ENCODE data around the gene CHKA. TPM values are rescaled to one million over a fixed set of nuclear protein-coding genes. Genes with fewer than 3 reads are reported as not detected.
A peak's percentile ranks its signal among the peaks of the same experiment; 100 is the strongest.

The CHKA gene
- total RNA-seq, 2 experiments from 2014 or later: 5.3 to 12.9 TPM

DNA sequence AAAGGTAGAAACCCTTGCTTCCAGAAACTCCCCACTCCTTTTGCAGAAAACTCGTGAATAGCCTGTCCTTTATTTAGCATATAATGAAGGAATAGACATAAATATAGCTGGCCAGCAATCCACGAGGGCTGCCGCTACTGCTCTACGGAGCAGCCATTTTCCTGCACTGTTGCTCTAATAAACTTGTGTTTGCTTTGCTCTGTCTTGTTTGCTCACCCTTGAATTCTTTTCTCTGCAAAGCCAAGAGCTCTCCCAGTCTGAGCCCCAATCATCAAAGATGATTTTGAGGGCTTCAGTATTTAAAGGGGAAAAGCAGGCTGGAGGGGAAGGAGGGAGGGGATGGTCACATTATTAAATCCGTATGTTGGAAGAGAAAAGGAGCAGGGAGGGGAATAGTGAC, 16.6 kb upstream of the CHKA start:
- peaks cover 6% of the 10 kb centered on the region for H3K36me3 Mint-ChIP-seq
- peaks cover 14% of the 10 kb centered on the region for H3K4me1 Mint-ChIP-seq
- H3K4me3 Mint-ChIP-seq: no peak overlapping the region
- CTCF ChIA-PET: no interaction called here
- peaks cover 8% of the 10 kb centered on the region for H3K9me3 Mint-ChIP-seq (ENCODE audit: low read depth)
- no peak overlapping the region for H3K27ac Mint-ChIP-seq
- no peaks in the 10 kb centered on the region for H3K27me3 Mint-ChIP-seq
- ATAC-seq (no peak), DNase-seq (no peak)

DNA sequence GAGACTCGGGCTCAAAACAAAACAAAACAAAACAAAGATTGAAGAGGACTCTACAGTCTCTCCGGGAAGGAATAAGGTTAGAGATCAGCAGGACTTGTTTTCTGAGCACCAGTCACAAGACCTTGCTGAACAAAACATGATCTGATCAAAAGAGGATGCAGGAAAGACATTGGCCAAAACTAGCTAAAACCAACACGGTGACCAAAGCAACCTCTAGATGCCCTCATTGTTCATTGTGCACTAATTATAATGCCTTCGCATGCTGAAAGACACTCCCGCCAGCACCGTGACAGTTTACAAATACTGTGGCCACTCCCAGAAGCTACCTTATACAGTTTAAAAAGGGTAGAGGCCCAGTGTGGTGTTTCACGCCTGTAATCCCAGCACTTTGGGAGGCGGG, 15.7 kb upstream of the CHKA start:
- CTCF ChIA-PET: no interaction called here
- Mint-ChIP-seq H3K4me3 (no peak overlapping the region), H3K4me1 (peaks cover 6% of the 10 kb centered on the region), H3K27ac (no peak overlapping the region), H3K9me3 (ENCODE audit: low read depth) (peaks cover 15% of the 10 kb centered on the region), H3K27me3 (no peaks in the 10 kb centered on the region), H3K36me3 (peaks cover 13% of the 10 kb centered on the region)
- ATAC-seq (no peak), DNase-seq (no peak)

DNA sequence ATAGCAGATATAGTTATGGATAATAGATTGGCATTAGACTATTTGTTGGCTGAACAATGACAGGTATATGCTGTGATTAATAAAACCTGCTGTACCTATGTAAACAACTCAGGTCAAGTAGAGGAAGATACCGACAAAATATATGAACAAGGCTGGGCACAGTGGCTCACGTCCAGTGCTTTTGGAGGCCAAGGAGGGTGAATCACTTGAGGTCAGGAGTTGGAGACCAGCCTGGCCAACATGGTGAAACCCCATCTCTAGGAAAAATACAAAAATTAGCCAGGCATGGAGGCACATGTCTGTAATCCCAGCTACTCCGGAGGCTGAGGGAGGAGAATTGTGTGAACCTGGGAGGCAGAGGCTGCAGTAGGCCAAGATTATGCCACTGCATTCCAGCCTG, 14.0 kb upstream of the CHKA start:
- Mint-ChIP-seq H3K4me3 (no peak overlapping the region), H3K36me3 (peaks cover 14% of the 10 kb centered on the region)
- CTCF ChIA-PET: no interaction called here

DNA sequence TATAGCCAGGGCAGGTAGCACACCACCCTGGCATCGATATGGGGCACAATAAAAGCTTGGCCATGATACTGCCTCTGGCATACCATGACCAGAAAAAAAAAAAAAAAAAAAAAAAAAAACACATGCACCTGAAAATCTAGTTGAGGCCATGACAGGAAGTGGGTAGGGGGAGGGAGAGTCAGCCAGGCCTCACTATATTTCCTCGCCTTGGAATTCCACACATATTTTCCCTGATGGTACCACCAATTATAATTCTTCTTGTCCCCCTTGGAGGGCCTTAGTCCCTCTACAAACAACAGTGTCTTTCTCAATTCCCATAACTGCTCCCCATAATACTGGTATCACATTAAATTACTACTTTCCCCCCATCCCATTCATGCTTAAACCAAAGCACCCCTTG, 12.6 kb upstream of the CHKA start:
- CTCF ChIA-PET: no interaction called here
- no peak overlapping the region for H3K4me3 Mint-ChIP-seq
- ATAC-seq (no peak), DNase-seq (no peak)
- H3K27me3 Mint-ChIP-seq: peaks cover 14% of the 10 kb centered on the region
- no peak overlapping the region for H3K27ac Mint-ChIP-seq
- H3K9me3 Mint-ChIP-seq (ENCODE audit: low read depth): peaks cover 16% of the 10 kb centered on the region
- peaks cover 14% of the 10 kb centered on the region for H3K36me3 Mint-ChIP-seq
- H3K4me1 Mint-ChIP-seq: peaks cover 1% of the 10 kb centered on the region

More for the DNA sequence above, 14.0 kb upstream of the CHKA start:
- Mint-ChIP-seq H3K27ac (no peak overlapping the region), H3K27me3 (peaks cover under 1% of the 10 kb centered on the region), H3K9me3 (ENCODE audit: low read depth) (peaks cover 16% of the 10 kb centered on the region), H3K4me1 (peaks cover 1% of the 10 kb centered on the region)
- no peak for ATAC-seq
- no peak for DNase-seq

DNA sequence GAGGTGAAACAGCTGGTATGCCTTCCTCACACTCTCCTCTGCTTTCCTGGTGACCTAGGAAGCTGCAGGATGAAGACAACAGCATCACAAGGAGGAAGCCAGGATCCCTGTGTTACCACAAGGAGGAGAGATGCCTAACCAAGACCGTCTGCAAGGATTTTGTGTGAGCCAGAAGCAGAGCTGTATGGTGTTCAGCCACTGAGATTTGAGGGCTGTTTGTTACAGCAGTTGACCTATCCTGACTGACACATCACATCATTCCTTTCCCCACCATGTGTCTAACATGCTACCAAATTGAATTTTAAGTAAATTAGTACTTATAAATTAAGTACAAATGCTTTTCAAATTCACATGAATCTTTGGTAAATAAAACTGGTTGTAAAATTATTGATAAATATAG, 8.9 kb upstream of the CHKA start:
- Mint-ChIP-seq H3K4me1 (peaks cover 1% of the 10 kb centered on the region), H3K27me3 (peaks cover 22% of the 10 kb centered on the region), H3K36me3 (peaks cover 14% of the 10 kb centered on the region), H3K9me3 (ENCODE audit: low read depth) (peaks cover 16% of the 10 kb centered on the region), H3K4me3 (no peak overlapping the region), H3K27ac (no peak overlapping the region)
- ATAC-seq: no peak
- DNase-seq: no peak
- CTCF ChIA-PET: interaction anchor here (0.6 kb wide), 1 partner anchor 10 kb away, joined by 3 read pairs; no protein-coding TSS in a partner anchor

DNA sequence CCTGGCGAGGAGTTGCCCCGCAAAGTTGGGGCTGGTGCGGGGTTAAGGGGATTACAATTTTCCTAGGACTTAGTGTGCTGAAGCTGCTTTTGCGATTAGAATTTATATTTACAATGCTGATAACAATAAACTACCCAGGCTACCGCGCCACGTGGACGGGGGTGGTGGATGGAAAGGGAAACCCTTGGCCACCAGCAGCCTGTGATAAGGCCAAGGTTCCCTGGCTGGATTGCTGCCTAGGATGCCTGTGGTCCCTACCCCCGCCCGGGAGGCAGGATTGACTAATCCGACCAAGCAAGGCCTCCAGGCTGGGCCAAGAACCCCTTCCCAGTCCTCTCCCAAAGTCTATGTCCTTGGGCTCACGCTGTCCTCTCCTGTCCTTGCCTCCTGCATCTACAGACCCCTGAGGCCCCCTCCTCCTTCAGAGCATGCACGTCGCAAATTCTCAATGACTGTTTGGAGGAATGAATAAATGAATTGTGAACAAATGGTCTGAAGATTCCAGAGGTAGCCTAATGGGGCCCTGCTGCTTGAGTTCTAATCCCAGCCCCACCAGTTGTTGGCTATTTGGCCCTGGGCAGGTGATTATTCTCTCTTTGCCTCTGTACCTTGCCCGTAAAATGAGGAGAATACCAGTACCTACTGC, 7.6 kb upstream of the CHKA start:
- DNase-seq (no peak), ATAC-seq (no peak)
- Mint-ChIP-seq H3K4me3 (no peak overlapping the region), H3K27ac (no peak overlapping the region), H3K9me3 (ENCODE audit: low read depth) (peaks cover 11% of the 10 kb centered on the region), H3K4me1 (peaks cover under 1% of the 10 kb centered on the region), H3K27me3 (peaks cover 25% of the 10 kb centered on the region), H3K36me3 (peaks cover 10% of the 10 kb centered on the region)
- CTCF ChIA-PET: no interaction called here

DNA sequence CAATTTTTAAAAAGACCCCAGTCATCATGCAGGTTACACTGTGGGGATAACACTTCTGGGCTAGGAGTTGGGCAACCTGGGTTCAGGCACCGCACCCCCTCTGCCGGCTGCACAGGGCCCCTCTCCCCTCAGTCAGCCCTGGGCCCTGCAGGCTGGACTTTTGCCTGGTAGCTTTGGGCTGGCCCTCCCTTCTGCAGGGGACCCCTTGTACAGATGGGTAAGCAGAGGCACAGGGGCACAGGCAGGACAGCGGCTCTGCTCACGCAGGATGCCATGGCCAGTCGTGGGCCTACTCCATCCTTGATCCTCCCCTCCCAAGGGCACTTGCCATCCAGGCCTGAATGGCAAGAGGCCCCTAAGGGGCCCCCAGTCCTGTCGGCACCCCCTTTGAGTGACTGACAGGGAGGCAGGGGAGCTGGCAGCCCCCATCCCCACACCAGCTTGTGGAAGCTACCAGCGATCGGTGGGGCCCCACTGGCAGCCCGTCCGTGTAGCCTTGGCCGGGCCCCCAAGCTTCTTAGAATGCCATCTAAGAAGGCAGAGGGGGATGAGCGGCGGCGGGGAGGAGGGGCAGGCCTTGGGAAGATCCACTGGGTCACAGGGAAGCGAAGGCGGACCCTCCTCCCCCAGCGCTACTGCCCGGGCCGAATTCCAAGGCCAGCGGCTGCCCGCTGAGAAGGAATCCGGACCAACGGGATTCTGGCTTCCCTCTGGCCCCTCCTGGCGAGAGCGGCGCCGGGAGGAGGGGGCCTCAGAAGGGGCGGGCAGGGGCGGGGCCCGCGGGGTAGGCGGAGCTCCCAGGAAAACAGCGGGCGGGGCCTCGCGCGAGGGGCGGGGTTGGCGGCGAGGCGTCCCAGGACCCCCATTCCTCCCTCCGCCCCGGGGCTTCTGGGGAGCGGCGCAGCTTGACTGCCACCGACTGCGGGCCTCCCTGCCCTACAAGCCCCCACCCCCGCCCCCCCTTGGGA, 6.8 kb upstream of the CHKA start:
- H3K27me3 Mint-ChIP-seq: peaks cover 26% of the 10 kb centered on the region
- H3K27ac Mint-ChIP-seq: no peak overlapping the region
- no peaks in the 10 kb centered on the region for H3K4me1 Mint-ChIP-seq
- H3K36me3 Mint-ChIP-seq: peaks cover 8% of the 10 kb centered on the region
- ATAC-seq (no peak), DNase-seq (no peak)
- H3K4me3 Mint-ChIP-seq: no peak overlapping the region
- peaks cover 9% of the 10 kb centered on the region for H3K9me3 Mint-ChIP-seq (ENCODE audit: low read depth)
- CTCF ChIA-PET: no interaction called here

DNA sequence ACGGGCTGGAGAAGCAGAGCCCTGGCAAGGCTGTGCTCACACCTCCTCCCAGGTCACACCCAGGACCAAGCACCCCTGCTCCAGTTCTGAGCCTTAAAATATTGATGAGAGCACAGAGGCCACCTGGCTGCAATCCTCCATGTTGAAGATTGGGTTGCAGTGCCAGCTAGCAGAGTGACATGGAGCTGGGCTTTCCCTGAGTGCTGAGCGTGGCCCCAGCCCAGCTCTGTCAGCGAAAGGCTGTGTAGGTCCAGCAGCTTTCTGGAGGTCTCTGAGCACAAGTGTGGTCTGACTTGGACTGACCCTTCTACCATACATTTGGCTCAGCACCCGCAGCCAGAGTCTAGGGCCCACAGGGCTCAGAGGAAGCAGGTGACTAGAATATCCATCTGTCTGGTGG, 4.0 kb upstream of the CHKA start:
- CTCF ChIA-PET: no interaction called here
- Mint-ChIP-seq H3K4me1 (peaks cover 7% of the 10 kb centered on the region), H3K4me3 (no peak overlapping the region), H3K36me3 (peaks cover 1% of the 10 kb centered on the region), H3K27me3 (peaks cover 28% of the 10 kb centered on the region), H3K27ac (no peak overlapping the region), H3K9me3 (ENCODE audit: low read depth) (no peaks in the 10 kb centered on the region)
- no peak for DNase-seq
- no peak for ATAC-seq

DNA sequence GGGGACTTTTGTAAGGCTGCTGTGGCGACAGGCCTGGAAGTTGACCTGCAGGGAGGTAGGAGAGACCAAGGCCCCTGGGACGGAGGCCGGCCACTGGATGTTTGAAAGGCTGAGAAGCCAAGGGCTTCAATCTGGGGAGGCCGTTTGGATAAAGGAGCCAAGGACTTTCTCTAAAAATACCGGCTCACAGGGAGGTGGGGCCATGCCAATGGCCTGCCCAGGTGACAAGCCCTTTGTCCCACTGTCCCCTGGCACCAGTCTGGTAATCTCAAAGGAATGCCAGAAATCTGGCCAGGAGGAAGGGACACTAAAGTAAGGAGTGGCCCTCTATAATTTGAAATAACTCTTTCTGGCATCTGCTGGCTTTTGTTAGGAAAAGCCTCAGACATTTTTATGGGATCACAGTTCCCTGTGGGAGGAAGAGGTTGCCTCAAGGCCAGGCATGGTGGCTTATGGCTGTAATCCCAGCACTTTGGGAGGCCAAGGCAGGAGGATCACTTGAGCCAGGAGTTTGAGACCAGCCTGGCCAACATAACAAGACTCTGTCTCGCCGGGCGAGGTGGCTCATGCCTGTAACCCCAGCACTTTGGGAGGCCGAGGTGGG, 1.9 kb upstream of the CHKA start:
- Mint-ChIP-seq H3K27ac (no peak overlapping the region), H3K9me3 (ENCODE audit: low read depth) (no peaks in the 10 kb centered on the region), H3K4me1 (peaks cover 12% of the 10 kb centered on the region), H3K4me3 (no peak overlapping the region), H3K36me3 (peaks cover 2% of the 10 kb centered on the region), H3K27me3 (peaks cover 12% of the 10 kb centered on the region)
- ATAC-seq (no peak), DNase-seq (no peak)
- CTCF ChIA-PET: no interaction called here

DNA sequence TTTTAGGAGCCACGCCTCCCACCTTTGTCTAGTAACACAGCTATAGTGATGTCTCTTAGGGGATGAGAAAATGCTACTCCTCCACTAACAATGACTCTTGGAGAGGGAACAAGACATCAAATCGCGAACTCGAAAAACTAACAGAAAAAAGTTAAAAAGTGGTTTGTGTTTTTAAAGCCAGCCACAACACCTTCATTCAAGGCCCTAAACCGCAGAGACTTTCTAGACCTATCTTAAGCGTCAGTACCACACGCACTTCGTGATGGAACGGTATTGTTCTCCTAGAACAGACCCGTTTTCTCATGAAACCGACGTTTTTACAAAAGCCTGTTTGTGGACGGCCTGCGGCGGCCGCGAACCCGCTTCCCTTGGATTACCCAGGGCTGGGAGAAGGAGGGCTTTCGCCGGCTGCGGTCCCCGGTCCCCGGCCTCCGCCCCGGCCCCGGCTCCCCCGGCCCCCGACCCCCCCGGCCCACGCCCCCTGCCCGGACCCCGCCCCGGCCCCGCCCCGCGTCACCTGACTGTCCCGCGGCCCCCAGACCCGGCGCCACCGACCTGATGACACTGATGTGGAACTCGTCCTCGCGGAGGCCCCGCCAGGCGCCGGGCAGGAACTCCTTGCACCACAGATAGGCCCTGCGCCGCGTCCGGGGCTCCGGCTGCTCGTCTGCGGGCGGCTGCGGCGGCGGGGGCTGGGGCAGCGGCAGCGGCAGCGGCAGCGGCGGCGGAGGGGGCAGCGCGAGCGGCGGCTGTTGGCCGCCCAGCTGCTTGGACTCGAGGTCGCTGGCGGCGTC, 718 bp downstream of the CHKA start:
- H3K27ac Mint-ChIP-seq: peak overlapping the region; percentile 83
- H3K4me3 Mint-ChIP-seq: peak overlapping the region; percentile 64
- CTCF ChIA-PET: interaction anchor here (0.6 kb wide), 1 partner anchor 152 kb away, joined by 3 read pairs; no protein-coding TSS in a partner anchor
- no peaks in the 10 kb centered on the region for H3K9me3 Mint-ChIP-seq (ENCODE audit: low read depth)
- peaks cover 2% of the 10 kb centered on the region for H3K36me3 Mint-ChIP-seq
- DNase-seq: peak; percentile 58
- H3K27me3 Mint-ChIP-seq: peaks cover 7% of the 10 kb centered on the region
- peak; percentile 35 for ATAC-seq
- peaks cover 15% of the 10 kb centered on the region for H3K4me1 Mint-ChIP-seq

DNA sequence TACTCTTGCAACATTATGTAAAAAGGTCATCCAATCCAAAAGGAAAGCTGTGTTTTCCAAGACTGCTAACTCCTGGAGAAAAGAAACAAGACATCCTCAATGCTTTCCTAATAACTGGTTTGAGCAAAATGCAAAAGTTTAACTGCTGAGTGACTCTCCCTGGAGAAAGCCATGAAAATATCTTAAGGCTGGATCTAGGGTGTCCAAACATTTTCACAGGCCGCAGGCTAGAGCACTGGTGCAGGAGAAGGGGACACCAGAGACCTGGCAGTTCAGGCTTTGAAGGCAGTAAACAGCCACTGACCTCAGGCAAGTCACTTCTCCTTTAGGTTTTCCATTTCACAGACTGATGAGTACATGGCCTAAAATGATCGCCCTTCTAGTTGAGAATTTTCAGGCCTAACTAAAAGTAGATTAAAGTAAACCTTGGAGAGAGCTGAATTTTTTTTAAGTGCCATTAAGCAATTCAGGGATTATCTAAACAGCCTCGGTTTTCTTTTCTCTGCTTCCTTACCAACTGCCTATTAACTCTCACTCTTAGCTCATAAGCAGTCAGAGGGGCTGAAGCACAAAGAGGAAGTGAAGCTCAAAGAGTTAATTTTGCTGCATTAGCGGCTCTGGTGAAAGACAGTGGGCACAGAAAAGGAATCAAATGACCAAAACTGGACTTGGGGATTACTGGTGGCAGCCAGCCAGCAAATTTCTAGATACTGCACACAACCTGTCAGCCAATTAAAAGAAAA, 2.3 kb downstream of the CHKA start:
- CTCF ChIA-PET: interaction anchor here (0.7 kb wide), 1 partner anchor 793 kb away, joined by 3 read pairs; no protein-coding TSS in a partner anchor
- no peak overlapping the region for H3K4me3 Mint-ChIP-seq
- H3K27me3 Mint-ChIP-seq: peaks cover 5% of the 10 kb centered on the region
- peaks cover 15% of the 10 kb centered on the region for H3K4me1 Mint-ChIP-seq
- H3K27ac Mint-ChIP-seq: no peak overlapping the region
- no peaks in the 10 kb centered on the region for H3K9me3 Mint-ChIP-seq (ENCODE audit: low read depth)
- ATAC-seq (no peak), DNase-seq (no peak)
- H3K36me3 Mint-ChIP-seq: peaks cover 2% of the 10 kb centered on the region

DNA sequence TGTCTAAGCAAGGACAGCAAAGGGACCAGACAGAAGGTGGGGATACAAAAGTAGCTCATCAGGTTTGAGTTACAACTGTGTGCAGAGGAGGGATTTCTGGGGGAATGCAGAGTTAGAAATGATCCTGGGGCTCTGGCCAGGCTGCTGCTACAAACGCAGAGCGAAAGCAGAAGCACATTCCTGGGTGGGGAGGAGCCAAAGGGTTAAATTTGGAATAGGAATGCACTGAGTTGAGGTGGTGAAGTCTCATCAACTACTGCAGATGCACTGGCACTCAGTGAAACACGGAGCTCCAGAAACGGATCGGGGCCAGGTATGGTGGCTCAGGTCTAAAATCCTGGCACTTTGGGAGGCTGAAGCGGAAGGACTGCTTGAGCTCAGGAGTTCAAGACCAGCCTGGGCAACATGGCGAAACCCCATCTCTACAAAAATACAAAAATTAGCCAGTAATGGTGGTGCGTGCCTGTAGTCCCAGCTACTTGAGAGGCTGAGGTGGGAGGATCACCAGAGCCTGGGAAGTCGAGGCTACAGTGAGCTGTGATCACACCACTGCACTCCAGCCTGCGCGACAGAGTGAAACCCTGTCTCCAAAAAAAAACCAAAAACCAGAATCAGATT, 3.2 kb downstream of the CHKA start:
- H3K4me3 Mint-ChIP-seq: no peak overlapping the region
- H3K4me1 Mint-ChIP-seq: peaks cover 15% of the 10 kb centered on the region
- H3K27ac Mint-ChIP-seq: no peak overlapping the region
- DNase-seq: no peak
- no peak for ATAC-seq
- H3K27me3 Mint-ChIP-seq: peaks cover 2% of the 10 kb centered on the region
- H3K9me3 Mint-ChIP-seq (ENCODE audit: low read depth): no peaks in the 10 kb centered on the region
- CTCF ChIA-PET: interaction anchor here (0.7 to 1.3 kb wide), 2 partner anchors 91 to 792 kb away, joined by 3 read pairs; no protein-coding TSS in a partner anchor
- H3K36me3 Mint-ChIP-seq: peaks cover 2% of the 10 kb centered on the region

Data from activated CD8-positive, alpha-beta memory T cell treated with anti-CD3 and anti-CD28 coated beads, Interleukin-2, amount 10 ng/mL, durations not matched to agents 7 days and 5 days (primary cell).